ENCODE measurements around the gene SHROOM4.

SHROOM4 gene

GRCh38 chrX:50629774-50630173 is 184.2 kb downstream of the SHROOM4 start:
- FAIRE-seq (no peak), DNase-seq (ENCODE audit: extremely low spot score, insufficient read length, low read depth) (no peak)

- DNase-seq (ENCODE audit: extremely low spot score, insufficient read length, low read depth) (no peak), FAIRE-seq (no peak)
Observed at GRCh38 chrX:50627696-50628095, 186.3 kb downstream of the SHROOM4 start.

GRCh38 chrX:50626432-50626831 is 187.6 kb downstream of the SHROOM4 start:
- FAIRE-seq (no peak), DNase-seq (ENCODE audit: extremely low spot score, insufficient read length, low read depth) (no peak)

- FAIRE-seq (no peak), DNase-seq (ENCODE audit: extremely low spot score, insufficient read length, low read depth) (no peak)
Observed at GRCh38 chrX:50622751-50623150, 191.2 kb downstream of the SHROOM4 start.

GRCh38 chrX:50618788-50619558 is 195.0 kb downstream of the SHROOM4 start:
- FAIRE-seq (no peak), DNase-seq (ENCODE audit: extremely low spot score, insufficient read length, low read depth) (no peak)

- DNase-seq (ENCODE audit: extremely low spot score, insufficient read length, low read depth) (no peak), FAIRE-seq (no peak)
Observed at GRCh38 chrX:50617183-50617582, 196.8 kb downstream of the SHROOM4 start.

- FAIRE-seq (no peak), DNase-seq (ENCODE audit: extremely low spot score, insufficient read length, low read depth) (no peak)
Observed at GRCh38 chrX:50615570-50616158, 198.3 kb downstream of the SHROOM4 start.

GRCh38 chrX:50614460-50614859 is 199.5 kb downstream of the SHROOM4 start:
- DNase-seq (ENCODE audit: extremely low spot score, insufficient read length, low read depth) (no peak), FAIRE-seq (no peak)

- FAIRE-seq, result no peak
- no peak for DNase-seq (ENCODE audit: extremely low spot score, insufficient read length, low read depth)
Observed at GRCh38 chrX:50613846-50614245, 200.1 kb downstream of the SHROOM4 start.

GRCh38 chrX:50609796-50610195 is 204.2 kb downstream of the SHROOM4 start:
- FAIRE-seq, result no peak

GRCh38 chrX:50606300-50606950 is 207.6 kb downstream of the SHROOM4 start:
- no peak for FAIRE-seq
- no peak for DNase-seq (ENCODE audit: extremely low spot score, insufficient read length, low read depth)

More at GRCh38 chrX:50609796-50610195, 204.2 kb downstream of the SHROOM4 start:
- DNase-seq (ENCODE audit: extremely low spot score, insufficient read length, low read depth), result no peak

GRCh38 chrX:50596056-50596455 is 217.9 kb downstream of the SHROOM4 start:
- DNase-seq (ENCODE audit: extremely low spot score, insufficient read length, low read depth), result no peak
- no peak for FAIRE-seq

GRCh38 chrX:50594788-50595187 is 219.2 kb downstream of the SHROOM4 start:
- FAIRE-seq (no peak), DNase-seq (ENCODE audit: extremely low spot score, insufficient read length, low read depth) (no peak)

- DNase-seq (ENCODE audit: extremely low spot score, insufficient read length, low read depth), result no peak
- FAIRE-seq, result no peak
Observed at GRCh38 chrX:50586980-50587379, 227.0 kb downstream of the SHROOM4 start.

- no peak for DNase-seq (ENCODE audit: extremely low spot score, insufficient read length, low read depth)
- FAIRE-seq, result no peak
Observed at GRCh38 chrX:50586407-50586806, 227.6 kb downstream of the SHROOM4 start.

GRCh38 chrX:50581405-50581804 is 232.6 kb downstream of the SHROOM4 start:
- no peak for FAIRE-seq
- DNase-seq (ENCODE audit: extremely low spot score, insufficient read length, low read depth), result no peak

- peak; percentile 71 for FAIRE-seq
- DNase-seq (ENCODE audit: extremely low spot score, insufficient read length, low read depth), result no peak
Observed at GRCh38 chrX:50579955-50580354, 234.0 kb downstream of the SHROOM4 start.

- no peak for FAIRE-seq
Observed at GRCh38 chrX:50577326-50577725, 236.7 kb downstream of the SHROOM4 start.

GRCh38 chrX:50567636-50568035 is 246.4 kb downstream of the SHROOM4 start:
- no peak for FAIRE-seq
- no peak for DNase-seq (ENCODE audit: extremely low spot score, insufficient read length, low read depth)

More at GRCh38 chrX:50577326-50577725, 236.7 kb downstream of the SHROOM4 start:
- no peak for DNase-seq (ENCODE audit: extremely low spot score, insufficient read length, low read depth)

GRCh38 chrX:50565718-50566117 is 248.3 kb downstream of the SHROOM4 start:
- DNase-seq (ENCODE audit: extremely low spot score, insufficient read length, low read depth) (no peak), FAIRE-seq (no peak)
